Endothelial cell of umbilical vein (primary cell): ENCODE data around the gene TPGS2. TPM values are rescaled to one million over a fixed set of nuclear protein-coding genes. Genes with fewer than 3 reads are reported as not detected.

Experiments
- BruUV-seq: library from RNA; stranded (reverse); fragments of 400-500 nt; replicated peaks from 2 replicates; lab custom pipeline; 2021; lab: Mats Ljungman, UMichigan
- CTCF ChIA-PET: fragments of 300-600, 350-600 bp; sonication (Branson Sonifier 250); formaldehyde crosslinking; loops from one replicate; lab custom pipeline; 2021; ENCODE audit warnings: antibody characterized with exemption, inconsistent platforms; lab: Charles Lee
- POLR2A ChIA-PET: fragments of 300-600, 350-600 bp; sonication (Branson Sonifier 250); formaldehyde crosslinking; loops from one replicate; lab custom pipeline; 2021; ENCODE audit warnings: antibody characterized with exemption, inconsistent platforms; lab: Charles Lee
- DNase-seq: peaks from one replicate; pipeline ENCODE4 v3.0.0-alpha.2; 2011; ENCODE audit warnings: low read depth, low spot score
- FAIRE-seq: peaks from 2 replicates; lab custom pipeline; 2011; peaks lifted over from hg19 to GRCh38; lab: Jason Lieb, UNC
- H2AFZ ChIP-seq: 2 replicates; pipeline ENCODE4 v1.6.0; 2012; ENCODE audit warnings: low read depth, low read length, control low read depth, inconsistent platforms
- H3K27ac ChIP-seq: 2 replicates; pipeline ENCODE4 v1.5.1; 2011; ENCODE audit warnings: low read depth, mild to moderate bottlenecking, control low read depth, low read length, moderate library complexity; ENCODE audit not compliant: insufficient read depth
- H3K27me3 ChIP-seq, 2 experiments: 2 replicates each; pipeline versions ENCODE4 v1.6.0 to v1.6.1; 2011; ENCODE audit warnings: low read length in 2 of 2, mixed read lengths in 1 of 2; ENCODE audit not compliant: control insufficient read depth in 2 of 2, insufficient read depth in 2 of 2
- H3K36me3 ChIP-seq, 2 experiments: 2 replicates in 1 of 2; 3 replicates in 1 of 2; pipeline ENCODE4 v1.5.1; 2011; ENCODE audit warnings: low read length in 2 of 2, mild to moderate bottlenecking in 1 of 2, moderate library complexity in 1 of 2; ENCODE audit not compliant: control insufficient read depth in 2 of 2, insufficient read depth in 2 of 2; ENCODE audit errors: extremely low read depth in 1 of 2
- H3K4me1 ChIP-seq: 3 replicates; pipeline ENCODE4 v1.5.1; 2011; ENCODE audit warnings: mild to moderate bottlenecking, low read length; ENCODE audit not compliant: control insufficient read depth, insufficient read depth; ENCODE audit errors: extremely low read depth
- H3K4me2 ChIP-seq: 2 replicates; pipeline ENCODE4 v1.6.1; 2011; ENCODE audit warnings: low read length, control low read depth, mixed read lengths; ENCODE audit not compliant: insufficient read depth
- H3K4me3 ChIP-seq, 3 experiments: fragments of 200-600 bp in 1 of 3; sonication (generic), shearing (Covaris generic) in 1 of 3; replicated peaks in 1 of 3; 2 replicates each; pipeline ENCODE4 v1.5.1; 2011 to 2016; ENCODE audit warnings: control low read depth in 3 of 3, low read length in 3 of 3, mild to moderate bottlenecking in 2 of 3, inconsistent platforms in 1 of 3, low read depth in 1 of 3, moderate library complexity in 1 of 3; ENCODE audit not compliant: insufficient read depth in 1 of 3
- H3K79me2 ChIP-seq: 2 replicates; pipeline ENCODE4 v1.6.0; 2012; ENCODE audit warnings: low read length, inconsistent platforms; ENCODE audit not compliant: control insufficient read depth, insufficient read depth
- H3K9ac ChIP-seq: replicated peaks from 2 replicates; pipeline ENCODE3; 2011; ENCODE audit warnings: low read length, control low read depth; ENCODE audit not compliant: insufficient read depth; ENCODE audit errors: extremely low read depth
- H3K9me1 ChIP-seq: replicated peaks from 3 replicates; pipeline ENCODE4 v1.6.0; 2011; ENCODE audit warnings: mild to moderate bottlenecking, low read length; ENCODE audit not compliant: control insufficient read depth, insufficient read depth; ENCODE audit errors: extremely low read depth
- H3K9me3 ChIP-seq: replicated peaks from 2 replicates; pipeline ENCODE4 v1.5.1; 2012; ENCODE audit warnings: low read length, inconsistent platforms; ENCODE audit not compliant: control insufficient read depth, insufficient read depth
- H4K20me1 ChIP-seq: replicated peaks from 2 replicates; pipeline ENCODE3; 2011; ENCODE audit warnings: mild to moderate bottlenecking, low read length; ENCODE audit not compliant: control insufficient read depth, insufficient read depth; ENCODE audit errors: extremely low read depth
- EZH2 ChIP-seq: IDR thresholded peaks from 2 replicates; pipeline ENCODE4 v1.6.1; 2012; ENCODE audit warnings: borderline replicate concordance, low read depth, mild to moderate bottlenecking, moderate library complexity, low read length, inconsistent platforms; ENCODE audit not compliant: severe bottlenecking
- FOS ChIP-seq: IDR thresholded peaks from 2 replicates; pipeline ENCODE4 v1.6.1; 2011; ENCODE audit warnings: mild to moderate bottlenecking, low read length, moderate library complexity, borderline replicate concordance; ENCODE audit not compliant: insufficient read depth
- GATA2 ChIP-seq: IDR thresholded peaks from 2 replicates; pipeline ENCODE4 v1.7.0; 2011; ENCODE audit warnings: low read depth, mild to moderate bottlenecking, moderate library complexity, mixed read lengths, low read length; ENCODE audit not compliant: insufficient read length, insufficient read depth
- JUN ChIP-seq: IDR thresholded peaks from 2 replicates; pipeline ENCODE4 v1.6.1; 2011; ENCODE audit warnings: borderline replicate concordance, low read depth; ENCODE audit not compliant: insufficient read length, insufficient read depth
- MAX ChIP-seq: IDR thresholded peaks from 2 replicates; pipeline ENCODE4 v1.6.1; 2011; ENCODE audit not compliant: insufficient read depth, insufficient read length
- MYC ChIP-seq: IDR thresholded peaks from one replicate; pipeline ENCODE4 v1.6.1; 2011; ENCODE audit warnings: mild to moderate bottlenecking, low read depth, low read length
- POLR2A ChIP-seq: IDR thresholded peaks from 2 replicates; pipeline ENCODE4 v1.6.1; 2012; ENCODE audit warnings: low read depth, mild to moderate bottlenecking, control low read depth, low read length
- POLR2AphosphoS5 ChIP-seq: IDR thresholded peaks from 2 replicates; pipeline ENCODE4 v1.6.1; 2012; ENCODE audit warnings: low read depth, mild to moderate bottlenecking, control low read depth, low read length, moderate library complexity; ENCODE audit not compliant: insufficient read depth
- dilution Hi-C: fragments of 300-500 bp; cut with MboI; formaldehyde crosslinking; loops from one replicate; pipeline ENCODE4 v1.15.0; 2019; ENCODE audit warnings: low sequenced_read_pairs; ENCODE audit not compliant: extremely low pct_ligation_motif_present
- intact Hi-C: fragments of 100-400 bp; cut with micrococcal nuclease; formaldehyde crosslinking; loops from one replicate; pipeline ENCODE4 v1.10.0; 2022
- polyA plus RNA-seq, 4 experiments: library from polyadenylated mRNA; depleted of rRNA in 3 of 4; stranded (reverse) in 3 of 4; unstranded in 1 of 4; fragments of >200 nt; gene quantifications; 2 replicates each; pipeline versions ENCODE4 v1.2.1 to v1.2.3, GENCODE V29; 2011 to 2012; ENCODE audit warnings: missing spikeins in 1 of 4
- total RNA-seq: library from RNA; stranded (reverse); gene quantifications from 2 replicates; pipeline ENCODE4 v1.2.3, GENCODE V29; 2021
- TF ChIP-seq, protein P1 (sequence below), 2 donors: IDR thresholded peaks; 1 replicate in 1 of 2; 2 replicates in 1 of 2; pipeline ENCODE4 v1.5.1; 2011; ENCODE audit warnings: low read length in 2 of 2, mild to moderate bottlenecking in 2 of 2, moderate library complexity in 2 of 2, control low read depth in 1 of 2, inconsistent platforms in 1 of 2, low read depth in 1 of 2; ENCODE audit not compliant: insufficient read depth in 1 of 2; ENCODE audit errors: extremely low read depth in 1 of 2

TPGS2 gene
- total and polyA plus RNA-seq, 2 donors (not counting 3 experiments of a cell fraction or from before 2014, with no cell fraction given) = 150 to 232 TPM

DNA sequence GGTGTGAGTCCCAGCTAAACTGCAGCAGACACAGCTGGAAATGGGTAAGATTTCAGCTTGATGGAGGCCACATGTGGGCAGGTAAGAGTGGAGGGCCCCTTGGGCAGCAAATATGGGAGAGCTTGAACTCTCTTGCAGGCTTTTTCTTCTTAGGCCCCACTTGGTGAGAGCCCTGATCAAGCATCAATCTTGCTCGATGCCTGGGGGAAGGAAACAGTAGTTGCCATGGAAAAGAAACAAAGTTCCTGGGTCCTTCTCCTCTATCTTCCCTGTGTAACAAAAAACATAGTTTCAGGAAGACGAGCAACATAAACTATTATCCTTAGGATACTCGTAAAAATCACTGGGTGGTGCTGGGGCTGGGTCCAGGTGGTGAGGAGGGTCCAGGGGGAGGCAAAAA lies 43.0 kb upstream of the TPGS2 start:
- DNase-seq (no peak), FAIRE-seq (no peak)
- no peaks in the 10 kb centered on the region for H3K9me3 ChIP-seq
- H3K4me1 ChIP-seq = no peaks in the 10 kb centered on the region
- no peak overlapping the region for H2AFZ ChIP-seq
- no peak overlapping the region for H3K4me2 ChIP-seq
- no peak overlapping the region for H3K4me3 ChIP-seq
- no peak overlapping the region for H3K27ac ChIP-seq
- no peaks in the 10 kb centered on the region for H3K9me1 ChIP-seq
- H3K79me2 ChIP-seq = no peaks in the 10 kb centered on the region
- BruUV-seq = no TSS peak
- CTCF ChIA-PET = no interaction called here
- no peak overlapping the region for H3K9ac ChIP-seq
- dilution Hi-C loops = no loop called here
- H4K20me1 ChIP-seq = no peaks in the 10 kb centered on the region
- intact Hi-C loops = no loop called here
- POLR2A ChIA-PET = no interaction called here
- TF ChIP-seq MYC (no peak), GATA2 (no peak), FOS (no peak), POLR2A (no peak), MAX (no peak), JUN (no peak), EZH2 (no peak), POLR2AphosphoS5 (no peak)
- TF ChIP-seq, protein P1, sequence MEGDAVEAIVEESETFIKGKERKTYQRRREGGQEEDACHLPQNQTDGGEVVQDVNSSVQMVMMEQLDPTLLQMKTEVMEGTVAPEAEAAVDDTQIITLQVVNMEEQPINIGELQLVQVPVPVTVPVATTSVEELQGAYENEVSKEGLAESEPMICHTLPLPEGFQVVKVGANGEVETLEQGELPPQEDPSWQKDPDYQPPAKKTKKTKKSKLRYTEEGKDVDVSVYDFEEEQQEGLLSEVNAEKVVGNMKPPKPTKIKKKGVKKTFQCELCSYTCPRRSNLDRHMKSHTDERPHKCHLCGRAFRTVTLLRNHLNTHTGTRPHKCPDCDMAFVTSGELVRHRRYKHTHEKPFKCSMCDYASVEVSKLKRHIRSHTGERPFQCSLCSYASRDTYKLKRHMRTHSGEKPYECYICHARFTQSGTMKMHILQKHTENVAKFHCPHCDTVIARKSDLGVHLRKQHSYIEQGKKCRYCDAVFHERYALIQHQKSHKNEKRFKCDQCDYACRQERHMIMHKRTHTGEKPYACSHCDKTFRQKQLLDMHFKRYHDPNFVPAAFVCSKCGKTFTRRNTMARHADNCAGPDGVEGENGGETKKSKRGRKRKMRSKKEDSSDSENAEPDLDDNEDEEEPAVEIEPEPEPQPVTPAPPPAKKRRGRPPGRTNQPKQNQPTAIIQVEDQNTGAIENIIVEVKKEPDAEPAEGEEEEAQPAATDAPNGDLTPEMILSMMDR (IDR thresholded peaks at IDR 0.05; ENCODE audit: extremely low read depth in 1 of 2, insufficient read depth in 1 of 2, low read depth in 1 of 2, low read length in 2 of 2) = no peak
- no peaks in the 10 kb centered on the region for H3K36me3 ChIP-seq
- no peaks in the 10 kb centered on the region for H3K27me3 ChIP-seq
